Esophagus squamous epithelium (tissue), 4 donors: ENCODE data around the gene ITPK1.

ENCODE experiments used
- POLR2A ChIP-seq, 4 donors: fragments of 450-650 bp; IDR thresholded peaks; one replicate each; pipeline ENCODE4 v1.6.1; 2017; ENCODE audit warnings: antibody characterized with exemption in 4 of 4, mild to moderate bottlenecking in 4 of 4, moderate library complexity in 3 of 4
- TF ChIP-seq, protein P1 (sequence below), 6 experiments: fragments of 450-650 bp in 4 of 6; fragments of 200-600 bp in 2 of 6; sonication (generic) in 2 of 6; IDR thresholded peaks; one replicate each; pipeline ENCODE4 v1.5.1; 2016 to 2019; ENCODE audit warnings: antibody characterized with exemption in 6 of 6, mild to moderate bottlenecking in 4 of 6, moderate library complexity in 4 of 6

DNA sequence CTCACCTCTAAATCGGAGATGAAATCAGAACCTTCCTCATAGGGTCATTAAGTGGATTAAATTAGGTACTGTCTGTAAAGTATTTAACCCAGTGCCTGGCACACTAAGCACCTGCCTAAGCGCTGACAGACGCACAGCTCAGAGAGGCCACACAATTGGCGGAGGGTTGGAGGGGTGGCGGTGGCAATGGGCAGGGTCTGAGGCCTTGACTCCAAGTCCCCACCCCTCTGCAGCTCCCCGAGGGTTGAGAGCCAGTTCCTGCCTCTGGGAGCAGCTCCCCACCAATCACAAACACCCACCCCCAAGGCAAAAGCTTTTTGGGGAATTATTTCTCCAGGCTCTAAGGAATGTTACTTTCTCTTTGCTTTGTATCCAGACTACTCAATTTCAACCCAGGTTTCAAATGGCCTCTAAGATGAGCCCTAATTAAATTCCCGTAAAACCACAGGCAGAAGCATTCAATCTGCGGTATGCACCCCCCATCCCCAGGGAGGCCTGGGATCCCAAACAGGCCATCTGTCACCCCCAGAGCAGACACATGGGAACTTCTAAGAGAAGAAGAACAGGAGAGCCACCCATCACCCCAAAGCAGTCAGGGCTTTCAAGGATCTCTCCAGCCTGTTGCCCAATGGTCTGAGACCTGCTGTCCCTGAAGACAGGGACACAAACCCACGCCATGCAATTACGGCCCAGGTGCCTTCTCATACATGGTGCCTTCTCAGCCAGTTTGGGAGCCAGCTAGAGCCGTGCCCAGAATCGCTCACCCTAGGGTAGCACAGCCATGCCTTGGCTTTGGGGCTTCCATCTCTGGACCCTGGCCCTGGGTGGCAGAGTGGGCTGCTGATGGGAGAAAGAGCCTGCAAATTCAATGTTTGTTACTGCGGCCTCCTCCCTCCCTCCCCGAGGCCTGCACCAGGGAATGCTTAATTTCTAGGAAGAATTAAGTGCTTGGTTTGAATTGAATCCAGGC lies 126.7 kb downstream of the ITPK1 start:
- TF ChIP-seq, protein P1, sequence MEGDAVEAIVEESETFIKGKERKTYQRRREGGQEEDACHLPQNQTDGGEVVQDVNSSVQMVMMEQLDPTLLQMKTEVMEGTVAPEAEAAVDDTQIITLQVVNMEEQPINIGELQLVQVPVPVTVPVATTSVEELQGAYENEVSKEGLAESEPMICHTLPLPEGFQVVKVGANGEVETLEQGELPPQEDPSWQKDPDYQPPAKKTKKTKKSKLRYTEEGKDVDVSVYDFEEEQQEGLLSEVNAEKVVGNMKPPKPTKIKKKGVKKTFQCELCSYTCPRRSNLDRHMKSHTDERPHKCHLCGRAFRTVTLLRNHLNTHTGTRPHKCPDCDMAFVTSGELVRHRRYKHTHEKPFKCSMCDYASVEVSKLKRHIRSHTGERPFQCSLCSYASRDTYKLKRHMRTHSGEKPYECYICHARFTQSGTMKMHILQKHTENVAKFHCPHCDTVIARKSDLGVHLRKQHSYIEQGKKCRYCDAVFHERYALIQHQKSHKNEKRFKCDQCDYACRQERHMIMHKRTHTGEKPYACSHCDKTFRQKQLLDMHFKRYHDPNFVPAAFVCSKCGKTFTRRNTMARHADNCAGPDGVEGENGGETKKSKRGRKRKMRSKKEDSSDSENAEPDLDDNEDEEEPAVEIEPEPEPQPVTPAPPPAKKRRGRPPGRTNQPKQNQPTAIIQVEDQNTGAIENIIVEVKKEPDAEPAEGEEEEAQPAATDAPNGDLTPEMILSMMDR (IDR thresholded peaks at IDR 0.05), result no peak
- TF ChIP-seq POLR2A (IDR thresholded peaks at IDR 0.05), result no peak
